Uterus (tissue), 4 donors: ENCODE results near the gene CAMTA1. TPM values are rescaled to one million over a fixed set of nuclear protein-coding genes. Genes with fewer than 3 reads are reported as not detected.

ENCODE experiments used
- DNase-seq, 2 donors: peaks; one replicate each; pipeline ENCODE4 v3.0.0-alpha.2; 2019 to 2020
- H3K27ac ChIP-seq, 2 donors: fragments of 200-600 bp; sonication (generic); 1 replicate in 1 of 2; 2 replicates in 1 of 2; pipeline ENCODE4 v1.5.1; 2016 to 2018
- H3K27me3 ChIP-seq, 2 donors: fragments of 200-600 bp; sonication (generic); one replicate each; pipeline ENCODE4 v1.5.1; 2018 to 2019; ENCODE audit warnings: control low read depth in 1 of 2
- H3K36me3 ChIP-seq, 2 donors: fragments of 200-600 bp; sonication (generic); one replicate each; pipeline ENCODE4 v1.5.1; 2019; ENCODE audit warnings: control low read depth in 1 of 2
- H3K4me1 ChIP-seq, 2 donors: fragments of 200-600 bp; sonication (generic); one replicate each; pipeline ENCODE4 v1.5.1; 2018 to 2019; ENCODE audit warnings: control low read depth in 1 of 2
- H3K4me3 ChIP-seq, 2 donors: fragments of 200-600 bp; sonication (generic); 1 replicate in 1 of 2; 2 replicates in 1 of 2; pipeline ENCODE4 v1.5.1; 2018 to 2019; ENCODE audit warnings: mild to moderate bottlenecking in 1 of 2
- H3K9me3 ChIP-seq, 2 donors: fragments of 200-600 bp; sonication (generic); one replicate each; pipeline ENCODE4 v1.5.1; 2019; ENCODE audit warnings: control low read depth in 1 of 2
- CTCF ChIP-seq, 4 experiments: fragments of 200-600 bp in 2 of 4; fragments of 450-650 bp in 2 of 4; sonication (generic) in 2 of 4; IDR thresholded peaks; one replicate each; pipeline ENCODE4 v1.5.1; 2016 to 2019; ENCODE audit warnings: antibody characterized with exemption in 4 of 4, mild to moderate bottlenecking in 2 of 4, moderate library complexity in 1 of 4
- POLR2A ChIP-seq, 2 donors: fragments of 450-650 bp; IDR thresholded peaks; one replicate each; pipeline ENCODE4 v1.6.1; 2016; ENCODE audit warnings: antibody characterized with exemption in 2 of 2, mild to moderate bottlenecking in 1 of 2, moderate library complexity in 1 of 2
- intact Hi-C: fragments of 100-400 bp; cut with DNase I; formaldehyde crosslinking; loops from one replicate; pipeline ENCODE4 v1.15.1; 2023; ENCODE audit warnings: low total_unique reads
- total RNA-seq, 4 donors: library from RNA; depleted of rRNA in 3 of 4; stranded (reverse); fragments of >200 nt in 3 of 4; gene quantifications; one replicate each; pipeline versions ENCODE4 v1.1.0 to v1.2.4, GENCODE V29; 2014 to 2023
- donor health status: DM: yes; HTN: yes; CAD: no.

The CAMTA1 gene
- total RNA-seq, 4 donors from 2014 or later, result 29.7 to 427 (median 64.8) TPM

DNA sequence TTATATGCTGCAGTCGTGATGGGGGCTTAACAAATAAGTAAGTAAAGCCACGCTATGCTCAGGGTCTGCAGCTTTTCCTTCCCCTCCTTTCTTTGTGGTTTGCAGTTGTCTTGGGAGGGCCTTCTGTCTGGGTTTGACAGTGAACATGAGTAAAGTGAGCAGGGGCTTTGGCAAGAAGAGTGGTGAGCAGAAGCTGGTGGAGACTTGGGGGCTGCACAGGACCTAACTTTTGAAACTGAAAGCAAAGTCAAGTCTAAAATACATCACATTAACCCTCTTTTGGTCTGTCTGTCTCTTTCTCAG lies 617.2 kb downstream of the CAMTA1 start:
- Histone ChIP-seq H3K4me3 (no peak overlapping the region), H3K36me3 (no peaks in the 10 kb centered on the region), H3K4me1 (no peaks in the 10 kb centered on the region), H3K27me3 (no peaks in the 10 kb centered on the region), H3K27ac (no peak overlapping the region), H3K9me3 (peaks cover 0 to 4% of the 10 kb centered on the region in 2 donors)
- no peak for DNase-seq
- TF ChIP-seq CTCF (IDR thresholded peaks at IDR 0.05), result no peak
- TF ChIP-seq POLR2A (IDR thresholded peaks at IDR 0.05), result no peak
- intact Hi-C loops, result no loop called here

- no peaks in the 10 kb centered on the region for H3K36me3 ChIP-seq
- no peaks in the 10 kb centered on the region for H3K4me1 ChIP-seq
- H3K27me3 ChIP-seq, result no peaks in the 10 kb centered on the region
- H3K9me3 ChIP-seq, result peaks cover 0 to 4% of the 10 kb centered on the region in 2 donors
- intact Hi-C loops, result no loop called here
- no peak overlapping the region for H3K27ac ChIP-seq
- TF ChIP-seq CTCF (IDR thresholded peaks at IDR 0.05), result no peak
- no peak for TF ChIP-seq POLR2A (IDR thresholded peaks at IDR 0.05)
- no peak overlapping the region for H3K4me3 ChIP-seq
- DNase-seq, result no peak
Measured at GRCh38 chr1:7403265-7404045, 618.2 kb downstream of the CAMTA1 start.

DNA sequence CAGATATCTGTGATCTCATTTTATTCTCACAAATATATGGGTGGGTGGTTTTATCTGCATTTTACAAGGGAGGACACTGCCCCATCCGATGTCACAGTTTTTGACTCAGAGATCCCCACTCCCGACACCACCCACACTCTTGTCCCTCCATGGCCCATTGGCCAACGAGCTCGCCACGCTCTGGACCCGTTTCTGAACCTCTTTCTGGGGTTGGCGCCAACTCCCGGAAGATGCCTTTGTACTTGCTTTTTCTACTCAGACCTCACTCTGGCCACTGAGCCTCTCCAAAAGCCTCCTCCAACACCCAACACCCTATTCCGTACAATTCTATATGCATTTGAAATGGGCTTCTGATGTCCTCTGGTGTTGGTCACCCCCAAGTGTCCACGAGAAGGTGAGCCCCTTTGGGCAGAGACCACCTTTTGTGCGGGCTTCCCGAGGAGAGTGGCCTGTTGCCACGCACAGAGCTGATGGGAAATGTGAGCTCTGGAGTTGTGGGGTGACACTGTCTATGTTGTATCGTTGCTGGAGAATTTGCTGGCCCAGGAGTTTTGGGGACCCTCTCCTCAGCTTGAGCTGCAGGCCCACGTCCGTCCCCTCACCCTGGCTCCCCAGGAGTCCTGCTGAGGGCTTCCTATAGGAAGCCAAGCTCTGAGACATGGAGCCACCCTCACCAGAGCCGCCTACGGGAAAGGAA lies 618.9 kb downstream of the CAMTA1 start:
- no peak for DNase-seq
- H3K27ac ChIP-seq, result no peak overlapping the region
- intact Hi-C loops, result no loop called here
- no peaks in the 10 kb centered on the region for H3K4me1 ChIP-seq
- no peak overlapping the region for H3K4me3 ChIP-seq
- H3K36me3 ChIP-seq, result no peaks in the 10 kb centered on the region
- no peaks in the 10 kb centered on the region for H3K27me3 ChIP-seq
- TF ChIP-seq CTCF (IDR thresholded peaks at IDR 0.05) (no peak), POLR2A (IDR thresholded peaks at IDR 0.05) (no peak)
- peaks cover 0 to 2% of the 10 kb centered on the region in 2 donors for H3K9me3 ChIP-seq

- H3K4me3 ChIP-seq, result no peak overlapping the region
- intact Hi-C loops, result no loop called here
- H3K4me1 ChIP-seq, result no peaks in the 10 kb centered on the region
- H3K36me3 ChIP-seq, result no peaks in the 10 kb centered on the region
- DNase-seq, result no peak
- no peak for TF ChIP-seq POLR2A (IDR thresholded peaks at IDR 0.05)
- no peak for TF ChIP-seq CTCF (IDR thresholded peaks at IDR 0.05)
- no peaks in the 10 kb centered on the region for H3K9me3 ChIP-seq
- no peaks in the 10 kb centered on the region for H3K27me3 ChIP-seq
- H3K27ac ChIP-seq, result no peak overlapping the region
Measured at GRCh38 chr1:7405844-7406500, 620.7 kb downstream of the CAMTA1 start.
